Bronchial epithelial cell (primary cell): ENCODE results near the gene OR5AC2. TPM values are rescaled to one million over a fixed set of nuclear protein-coding genes. Genes with fewer than 3 reads are reported as not detected.

Experiments used
- DNase-seq: peaks from one replicate; pipeline ENCODE4 v3.0.0-alpha.2; 2010; ENCODE audit warnings: low read depth
- FAIRE-seq: peaks from 2 replicates; lab custom pipeline; 2011; peaks lifted over from hg19 to GRCh38; lab: Jason Lieb, UNC
- H3K27me3 ChIP-seq: 2 replicates; pipeline ENCODE4 v1.5.1; 2011; ENCODE audit warnings: low read length; ENCODE audit not compliant: control insufficient read depth, insufficient read depth
- H3K36me3 ChIP-seq: 2 replicates; pipeline ENCODE4 v1.5.1; 2011; ENCODE audit warnings: low read length; ENCODE audit not compliant: control insufficient read depth, insufficient read depth
- H3K4me3 ChIP-seq: 2 replicates; pipeline ENCODE4 v1.5.1; 2011; ENCODE audit warnings: mild to moderate bottlenecking, low read depth, low read length, control low read depth
- CTCF ChIP-seq: IDR thresholded peaks from 2 replicates; pipeline ENCODE4 v1.5.1; 2011; ENCODE audit warnings: mild to moderate bottlenecking, moderate library complexity, low read length, control low read depth, inconsistent platforms; ENCODE audit not compliant: insufficient read depth, severe bottlenecking
- total RNA-seq: library from RNA; depleted of rRNA; stranded (reverse); fragments of >200 nt; gene quantifications from 2 replicates; pipeline ENCODE4 v1.2.1, GENCODE V29; 2014

Gene OR5AC2
- total RNA-seq, 1 donor from 2014 or later, result not detected

- Histone ChIP-seq H3K27me3 (no peaks in the 10 kb centered on the region), H3K36me3 (no peaks in the 10 kb centered on the region), H3K4me3 (no peak overlapping the region)
- no peak for DNase-seq
- FAIRE-seq, result no peak
- TF ChIP-seq CTCF, result no peak
Observed at GRCh38 chr3:98048586-98048985, 38.4 kb upstream of the OR5AC2 start.

GRCh38 chr3:98049271-98049670, 37.7 kb upstream of the OR5AC2 start:
- H3K36me3 ChIP-seq, result no peaks in the 10 kb centered on the region
- TF ChIP-seq CTCF, result no peak
- FAIRE-seq, result no peak
- H3K4me3 ChIP-seq, result no peak overlapping the region
- H3K27me3 ChIP-seq, result no peaks in the 10 kb centered on the region
- DNase-seq, result no peak

- no peaks in the 10 kb centered on the region for H3K36me3 ChIP-seq
- FAIRE-seq, result no peak
Observed at GRCh38 chr3:98056035-98056434, 30.9 kb upstream of the OR5AC2 start.

GRCh38 chr3:98057631-98058030, 29.3 kb upstream of the OR5AC2 start:
- no peak for FAIRE-seq
- no peak for TF ChIP-seq CTCF

More at GRCh38 chr3:98056035-98056434, 30.9 kb upstream of the OR5AC2 start:
- H3K4me3 ChIP-seq, result no peak overlapping the region
- no peak for DNase-seq
- H3K27me3 ChIP-seq, result no peaks in the 10 kb centered on the region
- TF ChIP-seq CTCF, result no peak

GRCh38 chr3:98058244-98058960, 28.6 kb upstream of the OR5AC2 start:
- H3K27me3 ChIP-seq, result no peaks in the 10 kb centered on the region
- TF ChIP-seq CTCF, result no peak
- DNase-seq, result no peak
- H3K36me3 ChIP-seq, result no peaks in the 10 kb centered on the region
- peak; percentile 86 for FAIRE-seq
- no peak overlapping the region for H3K4me3 ChIP-seq

More at GRCh38 chr3:98057631-98058030, 29.3 kb upstream of the OR5AC2 start:
- no peak for DNase-seq
- H3K4me3 ChIP-seq, result no peak overlapping the region
- no peaks in the 10 kb centered on the region for H3K27me3 ChIP-seq
- H3K36me3 ChIP-seq, result no peaks in the 10 kb centered on the region

- H3K36me3 ChIP-seq, result no peaks in the 10 kb centered on the region
- no peak overlapping the region for H3K4me3 ChIP-seq
- FAIRE-seq (no peak), DNase-seq (peak; percentile 17)
- TF ChIP-seq CTCF, result no peak
- no peaks in the 10 kb centered on the region for H3K27me3 ChIP-seq
Observed at GRCh38 chr3:98068824-98069223, 18.1 kb upstream of the OR5AC2 start.
